Left hindlimb (tissue), 1 donor: ENCODE measurements around the gene NDUFB2.

Source experiments
- DNase-seq: peaks from one replicate; pipeline ENCODE4 v3.0.0-alpha.2; 2018

NDUFB2 gene

GRCh38 chr7:140745266-140746058 lies 49.0 kb downstream of the NDUFB2 start:
- DNase-seq: no peak

- DNase-seq: no peak
Observed at GRCh38 chr7:140746751-140747150, 50.2 kb downstream of the NDUFB2 start.

- no peak for DNase-seq
Observed at GRCh38 chr7:140752533-140752932, 56.0 kb downstream of the NDUFB2 start.

GRCh38 chr7:140754506-140754905 lies 58.0 kb downstream of the NDUFB2 start:
- no peak for DNase-seq
